ENCODE results near the gene NONO.

- TF ChIP-seq, protein P1, sequence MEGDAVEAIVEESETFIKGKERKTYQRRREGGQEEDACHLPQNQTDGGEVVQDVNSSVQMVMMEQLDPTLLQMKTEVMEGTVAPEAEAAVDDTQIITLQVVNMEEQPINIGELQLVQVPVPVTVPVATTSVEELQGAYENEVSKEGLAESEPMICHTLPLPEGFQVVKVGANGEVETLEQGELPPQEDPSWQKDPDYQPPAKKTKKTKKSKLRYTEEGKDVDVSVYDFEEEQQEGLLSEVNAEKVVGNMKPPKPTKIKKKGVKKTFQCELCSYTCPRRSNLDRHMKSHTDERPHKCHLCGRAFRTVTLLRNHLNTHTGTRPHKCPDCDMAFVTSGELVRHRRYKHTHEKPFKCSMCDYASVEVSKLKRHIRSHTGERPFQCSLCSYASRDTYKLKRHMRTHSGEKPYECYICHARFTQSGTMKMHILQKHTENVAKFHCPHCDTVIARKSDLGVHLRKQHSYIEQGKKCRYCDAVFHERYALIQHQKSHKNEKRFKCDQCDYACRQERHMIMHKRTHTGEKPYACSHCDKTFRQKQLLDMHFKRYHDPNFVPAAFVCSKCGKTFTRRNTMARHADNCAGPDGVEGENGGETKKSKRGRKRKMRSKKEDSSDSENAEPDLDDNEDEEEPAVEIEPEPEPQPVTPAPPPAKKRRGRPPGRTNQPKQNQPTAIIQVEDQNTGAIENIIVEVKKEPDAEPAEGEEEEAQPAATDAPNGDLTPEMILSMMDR (IDR thresholded peaks at IDR 0.05; ENCODE audit: low read depth, low read length, poor library complexity, severe bottlenecking) = no peak
- no peak for TF ChIP-seq EZH2phosphoT487 (IDR thresholded peaks at IDR 0.05; ENCODE audit: borderline replicate concordance, low read length)
Measured at GRCh38 chrX:71321731-71322130, 38.3 kb downstream of the NONO start.
